BE2C (cell line): ENCODE measurements around the gene ZNF512.
"Not testable (repeated sequence)": the region's sequence is repeated elsewhere in the genome, so short reads cannot be mapped to it uniquely, and the experiment has no call there.

Source experiments
- DNase-seq: peaks from one replicate; pipeline ENCODE4 v3.0.0-alpha.2; 2020
- H3K27me3 ChIP-seq: fragments of 250-450 bp; sonication (Bioruptor Pico); 2 replicates; pipeline ENCODE4 v1.5.1; 2020; ENCODE audit warnings: mild to moderate bottlenecking
- H3K36me3 ChIP-seq: fragments of 250-450 bp; sonication (Bioruptor Pico); 2 replicates; pipeline ENCODE4 v1.5.1; 2020; ENCODE audit warnings: mild to moderate bottlenecking
- H3K4me1 ChIP-seq: fragments of 250-450 bp; sonication (Bioruptor Pico); 2 replicates; pipeline ENCODE4 v1.5.1; 2020
- H3K4me3 ChIP-seq: 2 replicates; pipeline ENCODE4 v1.5.1; 2011; ENCODE audit warnings: low read depth, low read length
- H3K9me3 ChIP-seq: fragments of 250-450 bp; sonication (Bioruptor Pico); 2 replicates; pipeline ENCODE4 v1.5.1; 2020
- TF ChIP-seq, protein P1 (sequence below): IDR thresholded peaks from 2 replicates; pipeline ENCODE4 v1.5.1; 2012; ENCODE audit warnings: mild to moderate bottlenecking, low read depth, low read length

ZNF512 gene

DNA sequence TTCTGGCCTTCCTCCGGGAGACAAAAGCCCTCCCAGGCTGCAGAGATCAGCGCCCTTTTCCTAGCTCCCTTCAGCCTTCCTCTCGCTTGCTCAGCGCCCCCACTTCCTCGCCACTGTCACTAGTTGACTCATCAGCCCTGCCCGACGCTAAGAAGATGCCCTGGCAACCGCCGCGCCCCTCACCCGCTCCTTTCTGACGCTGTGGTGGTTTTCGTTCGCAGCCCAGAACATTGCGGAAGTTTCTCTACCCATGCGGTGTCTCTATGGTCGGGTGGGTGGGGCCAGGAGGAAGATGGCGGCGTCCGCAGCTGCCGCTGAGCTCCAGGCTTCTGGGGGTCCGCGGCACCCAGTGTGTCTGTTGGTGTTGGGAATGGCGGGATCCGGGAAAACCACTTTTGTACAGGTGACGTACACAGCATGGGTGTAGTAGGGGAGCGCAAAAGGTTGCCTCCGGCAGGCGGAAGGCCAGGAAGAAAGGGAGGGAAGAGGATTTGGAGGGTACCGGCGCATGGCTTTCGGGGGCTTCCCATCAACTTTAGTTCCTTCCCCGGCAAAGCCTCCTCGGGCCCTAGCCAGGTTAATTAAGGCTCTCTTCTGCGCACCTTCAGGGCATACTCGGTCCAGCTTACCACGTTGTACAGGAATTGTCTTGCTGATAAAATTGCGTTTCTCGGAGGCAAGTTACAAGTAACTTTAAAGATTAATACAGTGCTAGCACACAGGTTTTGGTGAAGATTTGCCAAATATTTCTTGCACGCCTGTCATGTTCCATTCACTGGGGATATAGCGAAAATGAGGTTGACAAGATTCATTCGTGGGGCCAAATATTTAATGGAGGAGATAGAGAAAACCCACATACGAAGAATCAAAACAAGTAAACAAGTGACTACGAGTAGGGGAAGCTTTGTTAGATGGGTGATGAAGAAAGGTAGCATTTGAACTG lies 46.2 kb downstream of the ZNF512 start, which contains the start of the genes CCDC121 and GPN1:
TSS of gene CCDC121 (minus strand) at position 246 of the 943 bp plus-strand sequence. CDS start 1,213 bp downstream, outside the sequence.
TSS of gene GPN1 (plus strand) at position 284 of the 943 bp plus-strand sequence. CDS start at position 293, 9 bp downstream.
- no peaks in the 10 kb centered on the region for H3K27me3 ChIP-seq
- TF ChIP-seq, protein P1, sequence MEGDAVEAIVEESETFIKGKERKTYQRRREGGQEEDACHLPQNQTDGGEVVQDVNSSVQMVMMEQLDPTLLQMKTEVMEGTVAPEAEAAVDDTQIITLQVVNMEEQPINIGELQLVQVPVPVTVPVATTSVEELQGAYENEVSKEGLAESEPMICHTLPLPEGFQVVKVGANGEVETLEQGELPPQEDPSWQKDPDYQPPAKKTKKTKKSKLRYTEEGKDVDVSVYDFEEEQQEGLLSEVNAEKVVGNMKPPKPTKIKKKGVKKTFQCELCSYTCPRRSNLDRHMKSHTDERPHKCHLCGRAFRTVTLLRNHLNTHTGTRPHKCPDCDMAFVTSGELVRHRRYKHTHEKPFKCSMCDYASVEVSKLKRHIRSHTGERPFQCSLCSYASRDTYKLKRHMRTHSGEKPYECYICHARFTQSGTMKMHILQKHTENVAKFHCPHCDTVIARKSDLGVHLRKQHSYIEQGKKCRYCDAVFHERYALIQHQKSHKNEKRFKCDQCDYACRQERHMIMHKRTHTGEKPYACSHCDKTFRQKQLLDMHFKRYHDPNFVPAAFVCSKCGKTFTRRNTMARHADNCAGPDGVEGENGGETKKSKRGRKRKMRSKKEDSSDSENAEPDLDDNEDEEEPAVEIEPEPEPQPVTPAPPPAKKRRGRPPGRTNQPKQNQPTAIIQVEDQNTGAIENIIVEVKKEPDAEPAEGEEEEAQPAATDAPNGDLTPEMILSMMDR, result no peak
- H3K9me3 ChIP-seq, result no peaks in the 10 kb centered on the region
- H3K36me3 ChIP-seq, result peaks cover 18% of the 10 kb centered on the region
- peak within 1 kb of the TSS; percentile 88 for H3K4me3 ChIP-seq
- H3K4me1 ChIP-seq, result no peaks in the 10 kb centered on the region
- DNase-seq, result peak; percentile 93

DNA sequence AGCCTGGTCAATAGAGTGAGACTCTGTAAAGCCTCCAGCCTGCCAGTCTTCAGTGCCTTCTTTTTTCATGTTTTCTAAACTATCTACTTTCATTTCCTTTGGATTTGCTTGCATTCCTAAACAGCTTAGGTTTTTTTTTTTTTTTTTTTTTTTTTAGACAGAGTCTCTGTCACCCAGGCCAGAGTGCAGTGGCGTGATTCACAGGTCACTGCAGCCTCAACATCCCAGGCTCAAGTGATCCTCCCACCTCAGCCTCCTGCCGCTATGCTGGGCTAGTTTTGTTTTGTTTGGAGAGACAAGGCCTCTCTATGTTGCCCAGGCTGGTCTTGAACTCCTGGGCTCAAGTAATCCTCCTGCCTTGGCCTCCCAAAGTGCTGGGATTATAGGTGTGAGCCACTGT lies 47.4 kb downstream of the ZNF512 start:
- DNase-seq, H3K9me3 ChIP-seq, H3K4me3 ChIP-seq, H3K4me1 ChIP-seq, H3K27me3 ChIP-seq: not testable (repeated sequence)
- H3K36me3 ChIP-seq, result peaks cover 30% of the 10 kb centered on the region

DNA sequence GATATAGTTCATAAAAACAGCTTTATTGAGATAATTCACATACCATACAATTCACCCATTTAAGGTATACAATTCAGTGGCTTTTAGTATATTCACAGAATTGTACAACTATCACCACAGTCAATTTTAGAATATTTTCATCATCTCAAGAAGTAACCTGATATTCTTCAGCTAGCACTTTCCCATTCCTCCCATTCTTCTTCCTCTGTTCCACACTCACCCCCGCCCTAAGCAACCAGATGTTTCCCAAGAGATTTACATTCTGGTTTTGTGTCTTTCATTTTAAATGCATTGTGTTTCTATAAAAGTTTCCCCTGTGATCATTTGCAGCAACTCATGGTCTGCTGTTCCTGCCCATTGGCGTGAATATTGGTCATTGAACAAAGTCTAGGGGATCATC lies 51.4 kb downstream of the ZNF512 start:
- H3K4me3 ChIP-seq, result no peak overlapping the region
- no peaks in the 10 kb centered on the region for H3K9me3 ChIP-seq
- H3K4me1 ChIP-seq, result no peaks in the 10 kb centered on the region
- no peak for DNase-seq
- no peaks in the 10 kb centered on the region for H3K27me3 ChIP-seq
- H3K36me3 ChIP-seq, result peaks cover 63% of the 10 kb centered on the region
- TF ChIP-seq, protein P1, result no peak

DNA sequence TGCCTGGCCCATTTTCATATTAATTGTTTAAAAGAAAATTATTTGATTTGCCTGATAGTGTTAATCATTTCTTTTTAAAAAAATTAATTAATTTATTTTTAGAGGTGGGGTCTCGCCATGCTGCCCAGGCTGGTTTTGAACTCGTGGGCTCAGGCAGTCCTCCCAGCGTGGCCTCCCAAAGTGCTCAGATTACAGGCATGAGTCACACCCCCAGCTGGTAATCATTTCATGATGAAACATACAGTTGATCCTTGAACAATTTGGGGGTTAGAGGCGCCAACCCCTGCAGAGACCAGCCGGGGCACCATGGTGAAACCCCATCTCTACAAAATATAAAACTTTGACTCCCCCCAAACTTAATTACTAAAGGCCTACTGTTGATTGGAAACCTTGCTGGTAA lies 53.9 kb downstream of the ZNF512 start:
- no peaks in the 10 kb centered on the region for H3K4me1 ChIP-seq
- H3K27me3 ChIP-seq, result no peaks in the 10 kb centered on the region
- H3K4me3 ChIP-seq, result no peak overlapping the region
- TF ChIP-seq, protein P1, result no peak
- peaks cover 83% of the 10 kb centered on the region for H3K36me3 ChIP-seq
- no peak for DNase-seq
- H3K9me3 ChIP-seq, result no peaks in the 10 kb centered on the region

DNA sequence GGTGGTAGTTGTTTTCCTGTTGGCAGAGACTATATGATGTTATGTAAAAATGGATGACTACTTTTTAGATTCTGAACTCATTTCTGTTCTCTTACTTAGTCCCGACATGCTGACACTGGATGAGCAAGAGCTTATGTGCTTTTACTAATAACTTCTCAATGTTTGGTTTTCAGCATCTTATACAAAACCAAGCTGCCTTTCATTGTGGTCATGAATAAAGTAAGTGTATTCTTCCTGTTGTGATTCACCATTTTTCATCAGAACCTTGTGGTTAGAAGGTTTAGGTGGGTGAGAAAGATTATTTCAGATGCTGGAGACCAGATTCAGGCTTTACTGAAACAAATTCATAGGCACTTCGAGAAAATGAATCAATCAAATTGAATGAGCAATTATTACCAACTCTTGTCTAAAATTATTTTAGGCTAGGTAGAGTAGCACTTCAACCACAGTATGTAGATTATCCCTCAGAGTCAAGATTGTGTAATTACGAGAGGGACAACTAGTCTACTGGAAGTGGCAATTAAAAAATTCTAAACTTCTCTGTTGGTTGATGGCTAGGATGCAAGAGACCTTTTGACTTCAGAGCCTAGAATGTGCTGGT lies 55.3 kb downstream of the ZNF512 start:
- H3K9me3 ChIP-seq, result no peaks in the 10 kb centered on the region
- DNase-seq, result no peak
- H3K36me3 ChIP-seq, result peaks cover 88% of the 10 kb centered on the region
- TF ChIP-seq, protein P1, result no peak
- H3K4me1 ChIP-seq, result no peaks in the 10 kb centered on the region
- H3K27me3 ChIP-seq, result no peaks in the 10 kb centered on the region
- no peak overlapping the region for H3K4me3 ChIP-seq

DNA sequence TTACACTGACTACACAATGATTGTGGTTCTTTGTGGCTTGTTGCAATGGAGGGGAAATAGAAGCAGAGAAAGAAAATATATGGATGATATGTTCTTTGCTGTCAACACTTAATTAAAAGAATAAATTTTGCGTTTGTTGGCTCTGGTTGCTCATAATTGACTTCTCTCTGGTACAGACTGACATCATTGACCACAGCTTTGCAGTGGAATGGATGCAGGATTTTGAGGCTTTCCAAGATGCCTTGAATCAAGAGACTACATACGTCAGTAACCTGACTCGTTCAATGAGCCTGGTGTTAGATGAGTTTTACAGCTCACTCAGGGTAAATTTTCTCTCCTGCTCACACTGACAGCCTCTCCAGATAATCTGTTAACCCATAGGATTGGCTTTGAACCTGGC lies 55.9 kb downstream of the ZNF512 start:
- no peak for DNase-seq
- Histone ChIP-seq H3K9me3 (no peaks in the 10 kb centered on the region), H3K4me3 (no peak overlapping the region), H3K36me3 (peaks cover 88% of the 10 kb centered on the region), H3K4me1 (no peaks in the 10 kb centered on the region), H3K27me3 (no peaks in the 10 kb centered on the region)
- TF ChIP-seq, protein P1, result no peak
